Stimulated activated CD4-positive, alpha-beta T cell treated with anti-CD3 and anti-CD28 coated beads, TNF-alpha, amount 100 ng/mL, for 1 hour (primary cell): ENCODE measurements around the gene ARMCX4.
"Not testable (repeated sequence)": the region's sequence is repeated elsewhere in the genome, so short reads cannot be mapped to it uniquely, and the experiment has no call there.

Source experiments
- DNase-seq, 3 donors: peaks; one replicate each; pipeline ENCODE4 v3.0.0-alpha.2; 2020; ENCODE audit warnings: low read depth in 3 of 3, low spot score in 1 of 3

Gene ARMCX4

GRCh38 chrX:101485212-101485949, at the start of gene ARMCX4:
Gene ARMCX4, plus strand, starts transcription at chrX:101485456. Its CDS starts 3,134 bp downstream, at chrX:101488590.
- DNase-seq = peak in 1 of 3 donors; percentile 26

- no peak for DNase-seq
These were observed 43.2 kb upstream of the ARMCX4 start for GRCh38 chrX:101442085-101442484.

GRCh38 chrX:101449279-101449678, 36.0 kb upstream of the ARMCX4 start:
- DNase-seq = no peak

- DNase-seq = no peak
These were observed 35.2 kb upstream of the ARMCX4 start for GRCh38 chrX:101450085-101450484.

GRCh38 chrX:101450961-101451360, 34.3 kb upstream of the ARMCX4 start:
- no peak for DNase-seq

GRCh38 chrX:101452056-101452455, 33.2 kb upstream of the ARMCX4 start:
- DNase-seq = no peak

- DNase-seq = no peak
These were observed 24.6 kb upstream of the ARMCX4 start for GRCh38 chrX:101460669-101461068.

GRCh38 chrX:101462892-101463291, 22.4 kb upstream of the ARMCX4 start:
- DNase-seq = no peak

- no peak for DNase-seq
These were observed 6.9 kb upstream of the ARMCX4 start for GRCh38 chrX:101478366-101478765.

GRCh38 chrX:101482296-101482695, 3.0 kb upstream of the ARMCX4 start:
- no peak for DNase-seq

- no peak for DNase-seq
These were observed 1.6 kb upstream of the ARMCX4 start for GRCh38 chrX:101483705-101484104.

GRCh38 chrX:101484135-101484534, 1.1 kb upstream of the ARMCX4 start:
- no peak for DNase-seq

- no peak for DNase-seq
These were observed 3.5 kb downstream of the ARMCX4 start for GRCh38 chrX:101488796-101489195.

GRCh38 chrX:101491943-101492342, 6.7 kb downstream of the ARMCX4 start:
- DNase-seq = no peak

- no peak for DNase-seq
These were observed 8.0 kb downstream of the ARMCX4 start for GRCh38 chrX:101493225-101493624.

- not testable (repeated sequence) for DNase-seq
These were observed 17.7 kb downstream of the ARMCX4 start for GRCh38 chrX:101502929-101503328.

- DNase-seq = no peak
These were observed 22.1 kb downstream of the ARMCX4 start for GRCh38 chrX:101507372-101507771.

- DNase-seq = no peak
These were observed 22.7 kb downstream of the ARMCX4 start for GRCh38 chrX:101507986-101508385.

- no peak for DNase-seq
These were observed 45.7 kb downstream of the ARMCX4 start for GRCh38 chrX:101530944-101531343.
